Measurements from ENCODE around the gene DPYSL5. TPM values are rescaled to one million over a fixed set of nuclear protein-coding genes. Genes with fewer than 3 reads are reported as not detected.

The DPYSL5 gene
- polyA plus RNA-seq, 1 donor from 2014 or later, result 111 TPM

DNA sequence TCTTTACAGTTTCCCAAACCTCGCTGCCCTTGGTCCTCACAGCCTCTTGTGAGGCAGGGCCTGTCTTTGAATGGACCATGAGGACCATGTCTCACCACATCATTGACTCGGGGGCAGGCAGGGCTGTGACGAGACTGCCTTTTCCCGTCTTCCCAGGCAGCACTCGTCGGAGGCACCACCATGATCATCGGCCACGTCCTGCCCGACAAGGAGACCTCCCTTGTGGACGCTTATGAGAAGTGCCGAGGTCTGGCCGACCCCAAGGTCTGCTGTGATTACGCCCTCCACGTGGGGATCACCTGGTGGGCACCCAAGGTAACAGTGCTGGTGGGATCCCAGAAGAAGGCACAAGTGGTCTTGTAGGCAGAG lies 76.8 kb downstream of the DPYSL5 start:
- H3K9me2 ChIP-seq (ENCODE audit: insufficient read depth, low read length), result no peaks in the 10 kb centered on the region
- H3K9me3 ChIP-seq (ENCODE audit: low read length), result no peaks in the 10 kb centered on the region
- H3F3A ChIP-seq (ENCODE audit: insufficient read depth, low read length, poor library complexity, severe bottlenecking), result no peaks in the 10 kb centered on the region
- H3K36me3 ChIP-seq (ENCODE audit: insufficient read depth, low read length), result peaks cover 11% of the 10 kb centered on the region
- no peaks in the 10 kb centered on the region for H3K27me3 ChIP-seq (ENCODE audit: insufficient read depth, low read depth, low read length)
- H3K27ac ChIP-seq (ENCODE audit: low read length), result no peak overlapping the region
- no peaks in the 10 kb centered on the region for H4K20me1 ChIP-seq (ENCODE audit: insufficient read depth)
- no peak overlapping the region for H3K4me2 ChIP-seq (ENCODE audit: low read length)
- no peak overlapping the region for H3K9ac ChIP-seq (ENCODE audit: low read length)
- H3K4me3 ChIP-seq (ENCODE audit: low read length), result no peak overlapping the region
- TF ChIP-seq, protein P1, sequence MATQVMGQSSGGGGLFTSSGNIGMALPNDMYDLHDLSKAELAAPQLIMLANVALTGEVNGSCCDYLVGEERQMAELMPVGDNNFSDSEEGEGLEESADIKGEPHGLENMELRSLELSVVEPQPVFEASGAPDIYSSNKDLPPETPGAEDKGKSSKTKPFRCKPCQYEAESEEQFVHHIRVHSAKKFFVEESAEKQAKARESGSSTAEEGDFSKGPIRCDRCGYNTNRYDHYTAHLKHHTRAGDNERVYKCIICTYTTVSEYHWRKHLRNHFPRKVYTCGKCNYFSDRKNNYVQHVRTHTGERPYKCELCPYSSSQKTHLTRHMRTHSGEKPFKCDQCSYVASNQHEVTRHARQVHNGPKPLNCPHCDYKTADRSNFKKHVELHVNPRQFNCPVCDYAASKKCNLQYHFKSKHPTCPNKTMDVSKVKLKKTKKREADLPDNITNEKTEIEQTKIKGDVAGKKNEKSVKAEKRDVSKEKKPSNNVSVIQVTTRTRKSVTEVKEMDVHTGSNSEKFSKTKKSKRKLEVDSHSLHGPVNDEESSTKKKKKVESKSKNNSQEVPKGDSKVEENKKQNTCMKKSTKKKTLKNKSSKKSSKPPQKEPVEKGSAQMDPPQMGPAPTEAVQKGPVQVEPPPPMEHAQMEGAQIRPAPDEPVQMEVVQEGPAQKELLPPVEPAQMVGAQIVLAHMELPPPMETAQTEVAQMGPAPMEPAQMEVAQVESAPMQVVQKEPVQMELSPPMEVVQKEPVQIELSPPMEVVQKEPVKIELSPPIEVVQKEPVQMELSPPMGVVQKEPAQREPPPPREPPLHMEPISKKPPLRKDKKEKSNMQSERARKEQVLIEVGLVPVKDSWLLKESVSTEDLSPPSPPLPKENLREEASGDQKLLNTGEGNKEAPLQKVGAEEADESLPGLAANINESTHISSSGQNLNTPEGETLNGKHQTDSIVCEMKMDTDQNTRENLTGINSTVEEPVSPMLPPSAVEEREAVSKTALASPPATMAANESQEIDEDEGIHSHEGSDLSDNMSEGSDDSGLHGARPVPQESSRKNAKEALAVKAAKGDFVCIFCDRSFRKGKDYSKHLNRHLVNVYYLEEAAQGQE (IDR thresholded peaks at IDR 0.05; ENCODE audit: borderline replicate concordance), result no peak
- no peak for TF ChIP-seq POLR2AphosphoS5 (IDR thresholded peaks at IDR 0.05)
- TF ChIP-seq, protein P2, sequence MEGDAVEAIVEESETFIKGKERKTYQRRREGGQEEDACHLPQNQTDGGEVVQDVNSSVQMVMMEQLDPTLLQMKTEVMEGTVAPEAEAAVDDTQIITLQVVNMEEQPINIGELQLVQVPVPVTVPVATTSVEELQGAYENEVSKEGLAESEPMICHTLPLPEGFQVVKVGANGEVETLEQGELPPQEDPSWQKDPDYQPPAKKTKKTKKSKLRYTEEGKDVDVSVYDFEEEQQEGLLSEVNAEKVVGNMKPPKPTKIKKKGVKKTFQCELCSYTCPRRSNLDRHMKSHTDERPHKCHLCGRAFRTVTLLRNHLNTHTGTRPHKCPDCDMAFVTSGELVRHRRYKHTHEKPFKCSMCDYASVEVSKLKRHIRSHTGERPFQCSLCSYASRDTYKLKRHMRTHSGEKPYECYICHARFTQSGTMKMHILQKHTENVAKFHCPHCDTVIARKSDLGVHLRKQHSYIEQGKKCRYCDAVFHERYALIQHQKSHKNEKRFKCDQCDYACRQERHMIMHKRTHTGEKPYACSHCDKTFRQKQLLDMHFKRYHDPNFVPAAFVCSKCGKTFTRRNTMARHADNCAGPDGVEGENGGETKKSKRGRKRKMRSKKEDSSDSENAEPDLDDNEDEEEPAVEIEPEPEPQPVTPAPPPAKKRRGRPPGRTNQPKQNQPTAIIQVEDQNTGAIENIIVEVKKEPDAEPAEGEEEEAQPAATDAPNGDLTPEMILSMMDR (IDR thresholded peaks at IDR 0.05; ENCODE audit: poor library complexity, severe bottlenecking), result no peak
- no peak for TF ChIP-seq RAD21 (conservative IDR thresholded peaks at IDR 0.05)
- TF ChIP-seq MXI1 (conservative IDR thresholded peaks at IDR 0.05; ENCODE audit: poor library complexity, severe bottlenecking), result no peak
- no peak for TF ChIP-seq EP300 (conservative IDR thresholded peaks at IDR 0.05; ENCODE audit: poor library complexity, severe bottlenecking)
- no peak for TF ChIP-seq SMC3 (conservative IDR thresholded peaks at IDR 0.05; ENCODE audit: poor library complexity)
- TF ChIP-seq EZH2 (IDR thresholded peaks at IDR 0.05; ENCODE audit: borderline replicate concordance, insufficient read depth, low read length, poor library complexity, severe bottlenecking), result no peak
- no peak for TF ChIP-seq TAF1 (IDR thresholded peaks at IDR 0.05; ENCODE audit: low read depth)
- H3K79me2 ChIP-seq (replicated peaks; ENCODE audit: insufficient read depth, low read length), result peaks cover 31% of the 10 kb centered on the region
- no peak overlapping the region for H2AFZ ChIP-seq (ENCODE audit: low read depth, low read length)

DNA sequence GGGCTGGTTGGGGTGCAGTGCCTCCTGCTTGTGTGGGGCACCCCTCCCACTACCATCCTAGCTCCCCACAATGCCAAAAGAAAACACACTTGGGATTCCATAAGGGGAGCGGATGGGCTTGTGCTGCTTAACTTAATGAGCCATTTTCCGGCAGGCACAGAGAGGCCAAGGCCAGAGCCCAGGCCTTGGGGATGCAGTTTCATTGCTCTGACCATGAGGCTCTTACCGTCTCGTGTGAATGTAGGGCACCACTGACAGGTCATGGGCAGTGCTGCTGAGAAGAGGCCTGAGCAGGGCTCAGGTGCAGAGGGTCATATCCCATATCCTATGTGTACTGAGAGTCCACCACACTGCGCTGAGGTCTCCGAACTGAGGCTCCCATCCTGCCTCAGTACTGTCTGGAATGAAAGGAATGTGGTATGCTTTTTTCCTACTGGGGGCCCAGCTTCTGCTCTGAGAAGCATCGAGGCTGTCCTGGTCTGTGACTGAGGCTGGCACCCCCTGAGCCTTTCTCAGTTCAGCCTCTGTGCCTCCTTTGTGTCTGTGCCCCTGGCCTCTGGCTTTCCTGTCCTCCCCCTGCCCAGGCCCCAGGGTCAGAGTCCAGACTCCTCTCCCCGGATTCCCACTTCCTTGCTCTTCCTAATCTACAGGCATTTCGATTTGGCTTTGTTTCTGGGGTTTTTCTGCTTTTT lies 77.3 kb downstream of the DPYSL5 start:
- peaks cover 27% of the 10 kb centered on the region for H3K79me2 ChIP-seq (replicated peaks; ENCODE audit: insufficient read depth, low read length)
- H3K9me3 ChIP-seq (ENCODE audit: low read length), result no peaks in the 10 kb centered on the region
- no peak overlapping the region for H3K27ac ChIP-seq (ENCODE audit: low read length)
- no peaks in the 10 kb centered on the region for H3K27me3 ChIP-seq (ENCODE audit: insufficient read depth, low read depth, low read length)
- TF ChIP-seq EP300 (conservative IDR thresholded peaks at IDR 0.05; ENCODE audit: poor library complexity, severe bottlenecking), result no peak
- TF ChIP-seq, protein P1 (IDR thresholded peaks at IDR 0.05; ENCODE audit: borderline replicate concordance), result no peak
- TF ChIP-seq, protein P2 (IDR thresholded peaks at IDR 0.05; ENCODE audit: poor library complexity, severe bottlenecking), result no peak
- no peak for TF ChIP-seq TAF1 (IDR thresholded peaks at IDR 0.05; ENCODE audit: low read depth)
- no peak for TF ChIP-seq RAD21 (conservative IDR thresholded peaks at IDR 0.05)
- no peak for TF ChIP-seq POLR2AphosphoS5 (IDR thresholded peaks at IDR 0.05)
- TF ChIP-seq SMC3 (conservative IDR thresholded peaks at IDR 0.05; ENCODE audit: poor library complexity), result no peak
- TF ChIP-seq MXI1 (conservative IDR thresholded peaks at IDR 0.05; ENCODE audit: poor library complexity, severe bottlenecking), result no peak
- no peak for TF ChIP-seq EZH2 (IDR thresholded peaks at IDR 0.05; ENCODE audit: borderline replicate concordance, insufficient read depth, low read length, poor library complexity, severe bottlenecking)
- no peak overlapping the region for H2AFZ ChIP-seq (ENCODE audit: low read depth, low read length)
- peaks cover 11% of the 10 kb centered on the region for H3K36me3 ChIP-seq (ENCODE audit: insufficient read depth, low read length)
- H4K20me1 ChIP-seq (ENCODE audit: insufficient read depth), result no peaks in the 10 kb centered on the region
- no peaks in the 10 kb centered on the region for H3F3A ChIP-seq (ENCODE audit: insufficient read depth, low read length, poor library complexity, severe bottlenecking)
- no peak overlapping the region for H3K4me3 ChIP-seq (ENCODE audit: low read length)
- no peak overlapping the region for H3K9ac ChIP-seq (ENCODE audit: low read length)
- H3K4me2 ChIP-seq (ENCODE audit: low read length), result no peak overlapping the region
- no peaks in the 10 kb centered on the region for H3K9me2 ChIP-seq (ENCODE audit: insufficient read depth, low read length)

Measured in neural cell (in vitro differentiated cells).